NCI-H187 treated with DMSO at 0.1 percent for 48 hours (cell line): ENCODE measurements around the gene INPP5D.
"Not testable (repeated sequence)": the region's sequence is repeated elsewhere in the genome, so short reads cannot be mapped to it uniquely, and the experiment has no call there.

ENCODE experiments used
- DNase-seq: peaks from one replicate; lab custom pipeline; 2025; lab: John Stamatoyannopoulos, UW

INPP5D gene

DNA sequence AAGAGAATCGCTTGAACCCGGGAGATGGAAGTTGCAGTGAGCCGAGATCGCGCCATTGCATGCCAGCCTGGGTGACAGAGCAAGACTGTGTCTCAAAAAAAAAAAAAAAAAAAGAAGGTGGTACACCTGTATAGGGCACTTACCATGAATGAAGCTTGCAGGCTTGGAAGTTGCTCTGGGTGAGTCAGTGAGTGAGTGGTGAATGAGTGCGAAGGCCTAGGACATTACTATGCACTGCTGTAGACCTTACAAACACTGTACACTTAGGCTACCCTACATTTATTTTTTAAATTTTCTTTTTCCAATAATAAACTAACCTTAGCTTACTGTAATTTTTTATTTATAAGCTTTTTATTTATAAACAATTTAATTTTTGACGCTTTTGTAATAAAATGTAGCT, 113.0 kb downstream of the INPP5D start:
- no peak for DNase-seq

DNA sequence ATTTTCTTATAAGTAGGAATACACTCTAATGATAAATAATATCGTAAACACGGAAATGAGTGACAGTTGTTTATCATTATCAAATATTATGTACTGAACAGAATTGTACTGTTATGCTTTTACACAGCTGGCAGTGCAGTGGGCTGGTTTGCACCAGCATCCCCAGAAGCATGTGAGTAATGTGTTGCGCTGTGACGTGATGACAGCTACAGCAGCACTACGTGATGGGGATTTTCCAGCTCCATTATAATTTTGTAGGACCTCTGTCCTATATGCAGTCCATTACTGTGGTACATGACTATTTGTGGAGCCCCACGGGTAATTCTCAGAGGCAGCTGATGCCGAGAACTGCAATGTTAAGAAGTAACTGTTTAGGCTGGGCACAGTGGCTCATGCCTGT, 114.0 kb downstream of the INPP5D start:
- no peak for DNase-seq

GRCh38 chr2:233178994-233179847, 119.1 kb downstream of the INPP5D start:
- no peak for DNase-seq

- DNase-seq: no peak
Measured at GRCh38 chr2:233179848-233180366, 119.8 kb downstream of the INPP5D start.

DNA sequence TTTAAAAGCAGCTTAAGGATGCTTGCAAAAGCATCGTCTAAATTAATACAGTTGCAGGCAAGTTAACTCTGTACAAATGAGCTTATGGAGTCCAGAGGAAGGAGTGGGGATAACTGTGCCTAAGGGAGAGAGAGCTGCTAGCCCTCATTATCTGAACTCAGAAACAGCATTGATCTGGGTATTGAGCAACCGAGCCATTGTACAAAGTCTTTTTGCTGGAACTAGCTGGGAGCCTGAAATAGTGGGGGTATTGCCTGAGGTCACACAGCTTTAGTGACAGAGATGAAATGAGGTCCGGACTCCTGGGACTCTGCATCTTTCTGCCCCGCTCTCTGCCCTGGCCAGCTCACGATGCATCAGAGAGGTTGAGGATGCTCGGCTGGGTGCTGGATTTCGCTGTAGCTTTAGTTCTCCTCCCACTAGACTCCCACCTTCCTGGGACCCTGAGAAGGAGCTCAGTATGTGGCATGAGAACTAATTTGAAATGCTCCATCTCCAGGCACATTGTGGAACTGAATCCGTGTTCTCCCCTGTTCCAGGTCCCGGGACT, 123.8 kb downstream of the INPP5D start:
- no peak for DNase-seq

DNA sequence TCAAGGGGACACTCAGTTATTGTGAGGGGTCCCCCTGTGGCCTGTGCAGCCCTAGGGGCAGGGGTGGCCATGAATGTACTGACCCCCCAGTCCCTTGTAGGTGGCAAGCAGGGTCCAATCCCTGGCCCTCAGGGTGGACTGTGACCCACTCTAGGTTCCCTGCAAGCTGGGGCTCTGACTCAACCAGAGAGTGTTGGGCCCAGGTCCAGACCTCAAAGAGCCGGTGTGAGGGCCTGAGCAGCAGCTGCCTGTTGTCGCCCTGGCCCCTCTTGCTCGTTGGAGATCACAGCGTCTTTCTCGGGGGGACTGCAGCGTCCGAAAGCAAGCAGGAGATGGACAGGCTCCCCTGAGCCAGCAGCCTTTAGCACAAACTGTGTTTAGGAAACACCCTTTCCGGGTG, 124.5 kb downstream of the INPP5D start:
- DNase-seq: no peak

DNA sequence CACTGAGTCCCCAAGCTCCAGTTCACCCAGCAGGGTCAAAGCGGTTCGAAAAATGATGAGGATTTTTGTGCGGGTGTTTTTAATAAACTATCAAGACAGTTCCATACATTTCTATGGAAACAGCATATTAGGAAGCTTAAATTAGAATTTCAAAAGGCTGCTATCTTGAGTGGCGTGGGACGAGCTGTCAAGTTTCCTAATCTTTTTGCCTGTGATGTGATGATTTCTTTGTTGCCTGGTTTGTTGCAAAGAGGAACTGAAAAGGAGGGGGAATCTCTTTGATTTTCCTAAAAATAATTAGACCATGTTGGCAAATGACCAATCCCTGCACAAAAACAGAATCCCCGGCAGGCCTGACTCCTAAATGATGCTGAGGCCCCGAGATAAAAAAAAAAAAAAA, 125.2 kb downstream of the INPP5D start:
- no peak for DNase-seq

DNA sequence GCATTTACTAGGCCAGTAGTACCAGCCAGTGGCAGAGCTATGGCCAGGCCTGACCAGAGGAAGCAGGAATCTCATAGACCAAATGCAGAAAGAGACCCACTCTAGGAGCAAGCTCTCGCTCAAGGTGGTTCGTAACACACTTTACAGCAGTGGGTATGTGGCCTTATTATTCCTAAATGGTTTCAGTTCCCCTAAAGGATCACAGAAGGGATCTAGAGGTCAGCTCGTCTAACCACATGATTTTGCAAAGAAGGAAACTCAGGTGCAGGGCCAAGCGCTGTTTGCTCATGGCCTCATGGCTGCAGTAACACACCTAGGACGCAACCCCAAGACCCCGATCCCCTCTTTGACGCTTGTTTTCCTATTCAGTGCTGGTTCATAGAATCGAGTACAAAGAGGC, 125.8 kb downstream of the INPP5D start:
- DNase-seq: no peak

GRCh38 chr2:233186851-233187250, 126.7 kb downstream of the INPP5D start:
- no peak for DNase-seq

GRCh38 chr2:233189025-233189424, 128.9 kb downstream of the INPP5D start:
- no peak for DNase-seq

DNA sequence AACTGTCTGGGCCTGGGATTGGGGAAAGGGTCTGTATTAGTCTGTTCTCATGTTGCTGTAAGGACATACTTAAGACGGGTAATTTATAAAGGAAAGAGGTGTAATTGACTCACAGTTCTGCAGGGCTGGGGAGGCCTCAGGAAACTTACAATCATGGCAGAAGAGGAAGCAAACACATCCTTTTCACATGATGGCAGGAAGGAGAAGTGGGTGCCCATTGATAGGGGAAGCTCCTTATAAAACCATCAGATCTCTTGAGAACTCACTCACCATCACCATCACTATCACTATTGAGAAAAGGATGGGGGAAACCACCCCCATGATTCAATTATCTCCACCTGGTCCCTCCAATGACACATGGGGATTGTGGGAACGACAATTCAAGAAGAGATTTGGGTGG, 130.9 kb downstream of the INPP5D start:
- not testable (repeated sequence) for DNase-seq

DNA sequence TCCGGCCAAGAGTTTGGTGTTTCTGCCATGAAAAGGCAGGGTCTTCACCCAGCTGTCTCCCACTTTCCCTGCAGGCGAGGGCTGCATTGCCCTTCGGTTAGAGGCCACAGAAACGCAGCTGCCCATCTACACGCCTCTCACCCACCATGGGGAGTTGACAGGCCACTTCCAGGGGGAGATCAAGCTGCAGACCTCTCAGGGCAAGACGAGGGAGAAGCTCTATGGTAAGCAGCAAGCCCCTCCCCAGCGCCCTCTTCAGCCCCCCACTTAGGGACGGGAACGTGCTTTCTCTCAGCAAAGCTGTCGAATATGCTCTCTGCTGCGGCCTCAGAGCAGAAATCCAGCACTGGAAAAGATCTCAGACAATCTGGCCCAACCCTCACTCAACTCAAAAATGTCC, 133.6 kb downstream of the INPP5D start:
- no peak for DNase-seq

GRCh38 chr2:233195027-233195426, 134.9 kb downstream of the INPP5D start:
- DNase-seq: no peak

- DNase-seq: no peak
Measured at GRCh38 chr2:233197022-233197421, 136.9 kb downstream of the INPP5D start.

DNA sequence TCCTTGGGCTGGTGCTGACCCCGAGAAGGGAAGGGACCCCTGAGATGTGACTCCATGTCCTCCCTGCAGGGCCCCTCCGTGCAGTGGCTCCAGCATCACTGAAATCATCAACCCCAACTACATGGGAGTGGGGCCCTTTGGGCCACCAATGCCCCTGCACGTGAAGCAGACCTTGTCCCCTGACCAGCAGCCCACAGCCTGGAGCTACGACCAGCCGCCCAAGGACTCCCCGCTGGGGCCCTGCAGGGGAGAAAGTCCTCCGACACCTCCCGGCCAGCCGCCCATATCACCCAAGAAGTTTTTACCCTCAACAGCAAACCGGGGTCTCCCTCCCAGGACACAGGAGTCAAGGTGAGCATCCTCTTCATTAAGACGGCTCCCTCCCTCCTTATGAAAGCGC, 137.9 kb downstream of the INPP5D start:
- no peak for DNase-seq

- DNase-seq: no peak
Measured at GRCh38 chr2:233199870-233200269, 139.7 kb downstream of the INPP5D start.

DNA sequence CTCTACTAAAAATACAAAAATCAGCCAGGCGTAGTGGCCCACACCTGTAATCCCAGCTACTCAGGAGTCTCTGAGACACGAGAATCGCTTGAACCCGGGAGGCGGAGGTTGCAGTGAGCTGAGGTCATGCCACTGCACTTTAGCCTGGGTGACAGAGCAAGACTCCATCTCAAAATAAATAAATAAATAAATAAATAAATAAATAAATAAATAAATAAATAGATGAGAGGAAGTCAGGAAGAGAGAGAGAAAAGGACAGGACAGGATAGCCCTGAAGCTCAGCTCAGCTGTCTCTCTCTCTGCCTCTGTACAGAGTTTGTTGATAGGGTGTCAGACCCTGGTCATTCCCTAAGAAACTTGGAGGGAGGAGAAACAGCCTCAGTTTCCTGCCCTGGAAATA, 140.6 kb downstream of the INPP5D start:
- DNase-seq: not testable (repeated sequence)

DNA sequence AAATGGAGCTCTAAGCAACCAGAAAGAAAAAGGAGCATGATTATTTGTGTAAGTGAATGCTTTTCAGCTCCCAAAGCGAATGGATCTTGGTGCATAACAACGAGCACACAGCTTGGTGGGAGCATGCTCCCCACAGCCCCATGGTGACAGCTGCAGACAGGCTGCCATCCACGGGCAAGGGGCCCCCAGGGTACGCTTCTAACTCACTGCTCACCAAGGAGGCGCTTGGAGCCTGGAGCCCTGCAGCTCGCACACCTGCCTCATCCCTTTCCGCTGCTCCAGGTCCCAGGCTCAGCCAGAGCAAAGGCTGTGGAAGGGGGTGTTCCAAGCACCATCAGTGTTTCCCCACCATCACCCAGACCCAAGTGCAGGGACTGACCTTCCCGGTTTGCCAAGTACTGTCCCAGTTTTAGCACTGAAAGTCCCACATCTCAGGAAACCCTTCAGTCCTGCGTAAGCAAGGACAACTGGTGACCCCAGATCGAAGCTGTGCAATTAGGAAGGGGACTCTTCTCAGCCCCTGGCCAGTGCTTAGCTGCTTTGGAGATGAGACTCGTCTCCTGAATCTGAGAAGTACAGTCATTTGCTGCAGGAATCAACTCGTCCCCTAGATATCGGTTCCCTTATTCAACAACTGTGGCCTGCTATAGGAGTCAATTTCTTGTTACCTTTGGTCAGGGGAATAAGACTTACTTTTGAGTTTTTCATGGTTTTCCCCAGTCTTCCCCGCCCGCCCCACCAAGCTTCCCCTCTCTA, 141.3 kb downstream of the INPP5D start:
- DNase-seq: no peak

- DNase-seq: no peak
Measured at GRCh38 chr2:233202531-233202944, 142.4 kb downstream of the INPP5D start.

- DNase-seq: no peak
Measured at GRCh38 chr2:233203060-233203459, 142.9 kb downstream of the INPP5D start.

DNA sequence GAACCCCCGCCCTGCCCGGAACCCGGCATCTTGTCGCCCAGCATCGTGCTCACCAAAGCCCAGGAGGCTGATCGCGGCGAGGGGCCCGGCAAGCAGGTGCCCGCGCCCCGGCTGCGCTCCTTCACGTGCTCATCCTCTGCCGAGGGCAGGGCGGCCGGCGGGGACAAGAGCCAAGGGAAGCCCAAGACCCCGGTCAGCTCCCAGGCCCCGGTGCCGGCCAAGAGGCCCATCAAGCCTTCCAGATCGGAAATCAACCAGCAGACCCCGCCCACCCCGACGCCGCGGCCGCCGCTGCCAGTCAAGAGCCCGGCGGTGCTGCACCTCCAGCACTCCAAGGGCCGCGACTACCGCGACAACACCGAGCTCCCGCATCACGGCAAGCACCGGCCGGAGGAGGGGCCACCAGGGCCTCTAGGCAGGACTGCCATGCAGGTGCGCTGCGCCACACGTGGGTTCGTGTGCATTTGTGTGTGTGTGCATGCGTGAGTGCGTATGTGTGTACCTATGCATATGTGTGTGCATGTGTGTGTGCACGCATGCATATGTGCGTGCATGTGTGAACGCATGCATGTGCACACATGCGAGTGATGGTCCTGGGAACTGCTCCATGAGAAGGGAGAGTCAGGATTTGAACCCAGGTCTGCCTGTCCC, 144.3 kb downstream of the INPP5D start:
- DNase-seq: no peak

DNA sequence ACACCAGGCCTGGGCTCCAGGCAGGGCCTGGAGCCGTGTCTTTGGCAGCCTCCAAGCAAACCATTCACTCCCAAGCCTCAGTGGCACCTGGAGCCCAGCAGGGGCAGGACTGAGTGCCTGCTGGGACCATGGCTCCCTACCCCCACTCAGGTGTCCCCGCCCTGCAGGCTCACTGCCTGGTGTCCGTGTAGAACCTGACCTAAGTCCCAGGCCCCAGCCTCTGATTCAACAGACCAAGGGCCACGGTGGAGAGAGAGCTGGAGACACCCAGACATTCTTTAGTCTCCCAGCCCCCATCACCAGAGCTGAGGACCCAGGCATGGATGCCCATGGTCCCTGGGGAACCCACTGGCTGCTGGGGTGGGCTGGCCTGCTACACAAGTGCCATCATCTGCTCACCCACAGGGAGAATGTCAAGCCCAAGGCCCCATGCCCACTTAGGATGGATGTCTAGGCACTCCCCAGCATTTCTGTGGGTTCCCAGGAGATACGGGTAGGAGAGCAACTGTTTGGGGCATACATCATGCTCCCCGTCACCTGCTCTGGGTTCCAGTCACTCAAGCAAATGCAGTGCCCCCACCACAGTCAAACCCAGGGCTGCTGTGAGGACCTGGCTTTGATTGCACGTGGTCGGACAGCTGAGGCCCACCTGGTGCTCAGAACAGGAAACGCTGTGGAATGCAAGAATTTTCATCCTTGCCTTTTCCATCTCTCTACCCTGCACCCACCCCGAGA, 148.4 kb downstream of the INPP5D start:
- no peak for DNase-seq
